Stimulated activated CD8-positive, alpha-beta memory T cell treated with anti-CD3 and anti-CD28 coated beads, Interleukin-7, amount 100 ng/mL, for 24 hours (primary cell): Measurements from ENCODE around the gene TEKT2.

Experiments
- DNase-seq: peaks from one replicate; pipeline ENCODE4 v3.0.0-alpha.2; 2020; ENCODE audit warnings: low read depth

TEKT2 gene

GRCh38 chr1:36106269-36106668 lies 22.4 kb downstream of the TEKT2 start:
- DNase-seq, result no peak

- no peak for DNase-seq
Measured at GRCh38 chr1:36107394-36107793, 23.5 kb downstream of the TEKT2 start.

DNA sequence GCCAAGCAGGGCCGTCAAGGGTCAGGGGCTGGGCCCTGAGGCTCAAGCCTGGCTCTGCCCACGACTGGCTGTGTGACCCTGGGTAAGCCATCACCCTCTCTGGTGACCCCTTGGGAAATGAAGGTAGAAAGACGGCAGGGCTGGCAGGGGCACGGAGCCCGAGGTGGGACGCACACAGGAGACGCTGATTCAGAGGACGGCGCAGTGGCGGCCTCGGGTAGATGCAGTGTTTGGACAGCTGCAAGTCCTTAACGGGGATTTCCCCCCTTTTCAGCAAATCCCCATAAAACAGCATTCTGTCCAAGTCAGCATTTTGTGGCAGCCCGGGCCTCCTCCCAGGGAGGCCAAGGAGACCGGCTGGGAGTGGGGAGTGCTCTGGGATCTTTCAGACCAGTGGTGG lies 24.4 kb downstream of the TEKT2 start:
- no peak for DNase-seq

GRCh38 chr1:36109041-36109679 lies 25.3 kb downstream of the TEKT2 start:
- DNase-seq, result no peak

DNA sequence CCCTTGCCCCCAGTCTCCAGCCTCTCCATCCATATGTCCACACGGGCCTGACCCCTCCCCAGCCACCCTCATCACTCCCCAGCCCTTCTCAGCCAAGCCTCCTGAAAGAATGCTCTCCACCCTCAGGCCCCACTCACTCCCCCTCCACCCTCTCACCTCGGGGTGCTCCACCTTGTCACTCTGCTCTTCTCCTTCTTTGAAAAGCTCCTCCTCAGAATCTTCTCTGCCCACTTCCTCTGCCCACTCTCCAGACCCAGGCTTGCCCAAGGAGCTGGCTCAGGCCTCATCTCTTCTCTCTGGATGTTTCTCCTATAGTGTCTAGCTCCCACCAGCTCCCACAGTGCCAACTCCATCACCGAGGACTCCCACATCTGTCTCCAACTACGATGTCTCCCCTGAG lies 27.3 kb downstream of the TEKT2 start:
- DNase-seq, result no peak

- no peak for DNase-seq
Measured at GRCh38 chr1:36112823-36113222, 28.9 kb downstream of the TEKT2 start.

DNA sequence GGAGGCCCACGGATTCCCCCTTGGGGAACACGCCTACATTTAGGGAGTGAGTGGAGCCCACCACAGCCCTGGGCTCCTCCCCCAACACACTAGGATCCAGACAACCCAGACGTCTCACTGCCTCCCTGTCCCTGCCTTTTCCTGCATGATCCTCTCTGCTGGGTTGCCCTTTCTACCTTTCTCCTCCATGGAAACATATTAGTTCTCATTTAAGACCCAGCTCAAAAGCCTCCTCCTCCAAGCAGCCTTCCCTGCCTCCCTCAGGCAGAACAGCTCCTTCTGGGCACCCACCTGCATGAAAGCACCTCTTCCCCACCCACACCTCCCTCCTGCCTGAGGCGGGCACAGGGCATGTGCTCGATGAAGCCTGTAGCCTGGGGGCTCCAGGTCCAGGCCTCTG lies 30.5 kb downstream of the TEKT2 start:
- no peak for DNase-seq

DNA sequence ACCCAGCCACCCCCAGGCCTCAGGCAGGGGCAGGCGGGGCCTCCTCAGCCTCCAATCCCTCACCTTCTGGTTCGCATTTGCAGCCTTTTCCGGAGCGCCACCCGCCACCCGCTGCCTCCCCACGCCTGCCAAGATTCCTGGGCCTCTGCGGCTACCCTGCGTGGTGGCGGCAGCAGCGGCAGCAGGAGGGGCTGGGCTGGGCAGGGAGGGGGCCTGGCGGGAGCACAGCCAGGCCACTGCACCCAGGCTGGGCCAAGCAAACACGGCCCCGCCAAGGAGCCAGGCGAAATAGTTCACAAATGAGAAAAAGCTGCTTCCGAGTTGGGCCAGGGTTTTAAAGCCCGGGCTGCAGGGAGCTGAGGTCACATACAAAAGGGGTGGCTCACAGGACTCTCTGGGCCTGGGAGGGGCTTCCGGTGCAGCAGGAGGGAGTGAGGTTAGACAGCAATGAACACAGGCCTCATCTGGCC lies 31.3 kb downstream of the TEKT2 start:
- no peak for DNase-seq

- DNase-seq, result no peak
Measured at GRCh38 chr1:36115931-36116330, 32.0 kb downstream of the TEKT2 start.

GRCh38 chr1:36116901-36117300 lies 33.0 kb downstream of the TEKT2 start:
- no peak for DNase-seq

GRCh38 chr1:36118447-36119204 lies 34.7 kb downstream of the TEKT2 start:
- no peak for DNase-seq

DNA sequence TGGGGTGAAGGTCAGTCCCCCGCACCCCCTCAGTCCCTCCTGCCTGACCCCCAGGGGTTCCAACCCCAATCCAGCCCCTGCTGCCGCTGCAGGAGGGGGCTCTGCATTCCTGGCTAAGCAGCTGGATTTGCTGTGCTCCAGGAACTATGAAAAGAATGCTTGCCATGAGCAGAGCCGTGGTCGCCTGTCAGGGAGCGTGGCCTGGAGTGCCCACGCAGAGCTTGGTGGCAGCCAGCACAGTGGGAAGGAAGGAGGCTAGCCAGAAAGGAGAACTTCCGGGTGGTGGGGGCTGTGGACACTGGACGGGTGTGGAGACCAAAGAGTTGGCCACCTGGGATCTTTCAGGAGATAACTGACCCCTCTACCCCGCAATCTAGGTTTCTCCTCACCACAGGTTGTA lies 35.6 kb downstream of the TEKT2 start:
- no peak for DNase-seq

GRCh38 chr1:36122062-36123030 lies 38.5 kb downstream of the TEKT2 start:
- no peak for DNase-seq

- DNase-seq, result no peak
Measured at GRCh38 chr1:36123356-36123755, 39.5 kb downstream of the TEKT2 start.

DNA sequence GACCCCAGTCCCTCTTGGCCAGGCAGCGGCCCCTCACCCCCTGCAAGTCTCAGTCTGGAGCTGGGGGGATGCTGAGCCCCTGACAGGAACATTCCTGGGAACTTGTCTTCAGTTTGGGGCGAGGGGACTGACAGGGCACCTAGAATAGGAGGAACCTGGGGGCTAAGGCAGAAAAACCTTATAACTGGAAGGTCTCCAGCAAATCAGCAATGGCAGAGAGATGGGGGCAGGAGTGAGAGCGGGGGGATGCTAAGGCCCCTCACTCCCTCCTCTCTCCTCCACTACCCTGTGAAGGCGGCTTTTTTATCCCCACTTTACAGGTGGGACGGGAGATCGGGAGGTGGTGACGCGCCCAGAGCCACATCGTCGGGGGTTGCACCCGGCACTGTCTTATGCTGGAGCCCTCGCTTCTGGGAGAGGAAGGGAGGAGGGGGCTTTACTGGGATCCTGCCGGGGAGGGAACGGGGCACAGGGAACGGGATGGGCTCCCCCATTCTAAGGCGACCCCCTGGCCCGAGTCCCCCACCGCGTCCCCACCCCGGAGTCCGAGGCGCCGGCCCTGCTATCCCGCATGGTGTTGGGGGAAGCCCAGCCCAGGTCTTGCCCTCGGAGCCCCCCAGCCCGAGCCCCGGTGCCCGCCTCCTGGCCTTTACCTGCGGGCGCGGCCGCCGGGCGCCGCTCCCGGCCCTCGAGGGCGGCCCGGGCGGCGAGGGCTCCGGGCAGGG lies 40.7 kb downstream of the TEKT2 start:
- DNase-seq, result no peak

GRCh38 chr1:36125129-36125991 lies 41.5 kb downstream of the TEKT2 start, which contains the start of gene COL8A2:
Gene COL8A2, minus strand, starts transcription at chr1:36125222. Its CDS starts 24,980 bp downstream, at chr1:36100242.
- DNase-seq, result no peak

- DNase-seq, result no peak
Measured at GRCh38 chr1:36126005-36126716, 42.3 kb downstream of the TEKT2 start.

- DNase-seq, result no peak
Measured at GRCh38 chr1:36126797-36127500, 43.1 kb downstream of the TEKT2 start.

DNA sequence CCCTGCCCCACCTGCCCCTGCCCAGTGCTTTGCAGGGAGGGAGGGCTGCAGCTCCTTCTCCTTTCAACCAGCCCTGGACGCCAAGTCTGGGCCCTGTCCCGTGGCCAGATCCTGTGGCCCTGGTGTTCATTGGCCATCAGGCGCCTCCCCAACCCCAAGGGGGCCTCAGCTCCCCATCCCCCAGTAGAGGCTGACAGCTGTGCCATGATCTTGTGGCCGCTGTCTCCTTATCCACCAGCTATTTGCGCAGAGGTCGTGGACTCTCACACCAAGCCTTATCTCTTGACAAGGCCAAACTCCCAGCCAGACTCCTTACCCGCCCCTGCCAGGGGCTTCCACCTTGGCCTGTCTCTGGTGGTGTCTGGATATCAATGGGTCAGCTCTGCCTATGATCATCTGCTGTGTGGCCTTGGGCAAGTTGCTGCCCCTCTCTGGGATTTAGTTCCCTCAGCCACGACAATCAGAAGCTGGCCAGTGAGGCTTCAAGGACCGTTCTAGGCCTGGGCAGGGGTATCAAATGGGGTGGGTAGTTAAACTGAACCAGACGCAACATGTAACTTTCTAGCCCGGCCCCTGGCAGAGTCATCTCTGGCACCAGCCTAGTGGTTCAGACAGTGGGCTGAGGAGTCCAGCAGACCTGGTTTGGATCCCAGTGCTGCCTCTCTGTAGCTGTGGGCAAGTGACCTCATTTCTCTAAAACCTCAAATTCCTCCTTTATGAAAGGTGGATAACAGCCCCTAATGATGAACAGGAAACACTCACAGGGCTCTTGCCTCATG lies 44.4 kb downstream of the TEKT2 start:
- no peak for DNase-seq
